Osteoblast (primary cell): ENCODE results near the gene CYSRT1. TPM values are rescaled to one million over a fixed set of nuclear protein-coding genes. Genes with fewer than 3 reads are reported as not detected.
A peak's percentile ranks its signal among the peaks of the same experiment; 100 is the strongest.

Experiments used
- DNase-seq: peaks from one replicate; pipeline ENCODE4 v3.0.0; 2011; ENCODE audit warnings: low spot score, mixed read lengths; ENCODE audit not compliant: insufficient read length; ENCODE audit errors: missing footprints
- H2AFZ ChIP-seq: 2 replicates; pipeline ENCODE4 v1.6.0; 2011; ENCODE audit warnings: mild to moderate bottlenecking, low read length
- H3K27ac ChIP-seq: 2 replicates; pipeline ENCODE4 v1.5.1; 2011; ENCODE audit warnings: mild to moderate bottlenecking, low read depth, low read length, moderate library complexity
- H3K27me3 ChIP-seq: 2 replicates; pipeline ENCODE4 v1.6.0; 2012; ENCODE audit warnings: mild to moderate bottlenecking, control low read depth, inconsistent platforms, low read length, moderate library complexity; ENCODE audit not compliant: insufficient read depth
- H3K36me3 ChIP-seq: 2 replicates; pipeline ENCODE4 v1.5.1; 2011; ENCODE audit warnings: mild to moderate bottlenecking, low read length, control low read depth, moderate library complexity; ENCODE audit not compliant: insufficient read depth
- H3K4me1 ChIP-seq: 2 replicates; pipeline ENCODE4 v1.5.1; 2011; ENCODE audit warnings: mild to moderate bottlenecking, low read length, control low read depth, moderate library complexity; ENCODE audit not compliant: insufficient read depth
- H3K4me2 ChIP-seq: 2 replicates; pipeline ENCODE4 v1.6.0; 2011; ENCODE audit warnings: mild to moderate bottlenecking, low read length; ENCODE audit not compliant: insufficient read depth
- H3K4me3 ChIP-seq: fragments of 200-600 bp; sonication (generic); 3 replicates; pipeline ENCODE4 v1.5.1; 2012; ENCODE audit warnings: mild to moderate bottlenecking, low read length, inconsistent platforms; ENCODE audit not compliant: insufficient read depth
- H3K79me2 ChIP-seq: 2 replicates; pipeline ENCODE4 v1.6.0; 2012; ENCODE audit warnings: mild to moderate bottlenecking, low read length, control low read depth, inconsistent platforms; ENCODE audit not compliant: insufficient read depth
- H3K9me3 ChIP-seq: 2 replicates; pipeline ENCODE4 v1.5.1; 2011; ENCODE audit warnings: low read depth, low read length, control low read depth
- H4K20me1 ChIP-seq: 2 replicates; pipeline ENCODE4 v1.6.0; 2012; ENCODE audit warnings: mild to moderate bottlenecking, low read length, control low read depth; ENCODE audit not compliant: insufficient read depth
- total RNA-seq: library from RNA; depleted of rRNA; stranded (reverse); fragments of >200 nt; gene quantifications from 2 replicates; pipeline ENCODE4 v1.2.3, GENCODE V29; 2012
- TF ChIP-seq, protein P1 (sequence below): IDR thresholded peaks from 2 replicates; pipeline ENCODE4 v1.5.1; 2011; ENCODE audit warnings: mild to moderate bottlenecking, low read depth, low read length, moderate library complexity; ENCODE audit errors: extremely low read depth

Gene CYSRT1
- total RNA-seq, 1 donor, result 1.1 TPM

DNA sequence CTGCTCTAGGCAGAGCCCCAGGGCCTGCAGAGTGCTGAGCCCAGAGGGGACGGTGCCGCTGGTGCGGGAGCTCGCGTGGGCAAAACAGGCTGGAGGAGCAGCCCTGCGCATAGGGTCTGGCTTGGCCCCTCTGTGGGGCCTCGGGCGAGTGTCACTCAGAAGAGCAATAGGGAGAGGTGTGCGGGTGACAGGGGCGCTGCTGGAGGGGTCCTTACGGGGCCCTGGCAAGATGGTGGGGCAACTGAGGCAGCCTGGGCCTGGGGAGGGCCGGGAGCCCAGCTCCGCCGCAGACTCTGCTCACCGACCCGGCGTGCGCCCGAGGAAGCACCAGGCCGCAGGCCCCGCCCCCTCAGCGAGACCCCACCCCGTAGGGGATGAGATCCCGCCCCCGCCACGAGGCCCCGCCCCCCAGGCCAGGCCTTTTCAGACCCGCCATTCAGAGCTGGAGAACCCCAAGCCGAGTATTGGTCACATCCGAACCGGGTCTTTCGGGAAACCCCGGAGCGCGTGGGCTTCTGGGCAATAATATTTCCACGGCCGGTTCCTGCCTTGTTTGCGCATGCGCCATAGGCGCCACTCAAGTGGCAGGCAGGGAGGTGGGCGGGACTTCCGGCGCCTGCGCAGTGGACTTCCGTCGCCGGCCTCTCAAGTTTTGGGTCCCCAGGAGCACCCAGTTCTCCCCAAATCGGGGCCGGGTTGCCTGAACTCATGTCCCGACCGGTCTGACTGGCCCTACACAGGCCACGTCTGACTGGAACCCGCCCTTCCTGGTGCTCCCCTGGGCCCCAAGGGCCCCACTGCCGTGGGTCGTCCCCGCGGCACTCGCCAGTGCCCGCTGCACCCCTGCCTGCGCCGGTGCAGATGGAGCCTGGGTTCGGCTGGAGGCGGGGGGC is 1.6 kb upstream of the CYSRT1 start:
- DNase-seq, result peak; percentile 100
- peak overlapping the region; percentile 91 for H2AFZ ChIP-seq
- H3K27me3 ChIP-seq, result no peaks in the 10 kb centered on the region
- H3K4me1 ChIP-seq, result peaks cover 18% of the 10 kb centered on the region
- no peaks in the 10 kb centered on the region for H3K36me3 ChIP-seq
- no peaks in the 10 kb centered on the region for H3K79me2 ChIP-seq
- no peaks in the 10 kb centered on the region for H4K20me1 ChIP-seq
- TF ChIP-seq, protein P1, sequence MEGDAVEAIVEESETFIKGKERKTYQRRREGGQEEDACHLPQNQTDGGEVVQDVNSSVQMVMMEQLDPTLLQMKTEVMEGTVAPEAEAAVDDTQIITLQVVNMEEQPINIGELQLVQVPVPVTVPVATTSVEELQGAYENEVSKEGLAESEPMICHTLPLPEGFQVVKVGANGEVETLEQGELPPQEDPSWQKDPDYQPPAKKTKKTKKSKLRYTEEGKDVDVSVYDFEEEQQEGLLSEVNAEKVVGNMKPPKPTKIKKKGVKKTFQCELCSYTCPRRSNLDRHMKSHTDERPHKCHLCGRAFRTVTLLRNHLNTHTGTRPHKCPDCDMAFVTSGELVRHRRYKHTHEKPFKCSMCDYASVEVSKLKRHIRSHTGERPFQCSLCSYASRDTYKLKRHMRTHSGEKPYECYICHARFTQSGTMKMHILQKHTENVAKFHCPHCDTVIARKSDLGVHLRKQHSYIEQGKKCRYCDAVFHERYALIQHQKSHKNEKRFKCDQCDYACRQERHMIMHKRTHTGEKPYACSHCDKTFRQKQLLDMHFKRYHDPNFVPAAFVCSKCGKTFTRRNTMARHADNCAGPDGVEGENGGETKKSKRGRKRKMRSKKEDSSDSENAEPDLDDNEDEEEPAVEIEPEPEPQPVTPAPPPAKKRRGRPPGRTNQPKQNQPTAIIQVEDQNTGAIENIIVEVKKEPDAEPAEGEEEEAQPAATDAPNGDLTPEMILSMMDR, result no peak
- H3K9me3 ChIP-seq, result no peaks in the 10 kb centered on the region
- peak overlapping the region; percentile 87 for H3K4me2 ChIP-seq
- peak overlapping the region; percentile 86 for H3K27ac ChIP-seq
- H3K4me3 ChIP-seq, result peak overlapping the region; percentile 90

DNA sequence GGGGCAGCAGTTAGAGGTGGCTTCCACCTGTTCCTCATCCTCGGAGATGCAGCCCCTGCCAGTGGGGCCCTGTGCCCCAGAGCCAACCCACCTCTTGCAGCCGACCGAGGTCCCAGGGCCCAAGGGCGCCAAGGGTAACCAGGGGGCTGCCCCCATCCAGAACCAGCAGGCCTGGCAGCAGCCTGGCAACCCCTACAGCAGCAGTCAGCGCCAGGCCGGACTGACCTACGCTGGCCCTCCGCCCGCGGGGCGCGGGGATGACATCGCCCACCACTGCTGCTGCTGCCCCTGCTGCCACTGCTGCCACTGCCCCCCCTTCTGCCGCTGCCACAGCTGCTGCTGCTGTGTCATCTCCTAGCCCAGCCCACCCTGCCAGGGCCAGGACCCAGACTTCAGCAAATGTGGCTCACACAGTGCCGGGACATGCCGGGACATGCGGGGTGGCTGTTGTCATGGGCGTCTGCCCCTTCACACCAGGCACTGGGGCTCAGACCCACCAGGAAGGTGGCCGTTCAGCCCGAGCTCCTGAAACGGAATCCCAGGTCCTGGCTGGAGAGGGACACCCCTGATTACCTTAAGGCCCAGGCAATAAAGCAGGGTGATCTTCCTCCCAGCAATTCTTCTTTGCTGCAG is 841 bp downstream of the CYSRT1 start:
- no peak overlapping the region for H2AFZ ChIP-seq
- TF ChIP-seq, protein P1, result no peak
- H3K79me2 ChIP-seq, result no peaks in the 10 kb centered on the region
- H3K4me2 ChIP-seq, result no peak overlapping the region
- no peaks in the 10 kb centered on the region for H3K27me3 ChIP-seq
- H3K9me3 ChIP-seq, result no peaks in the 10 kb centered on the region
- H3K36me3 ChIP-seq, result no peaks in the 10 kb centered on the region
- no peak overlapping the region for H3K4me3 ChIP-seq
- no peak overlapping the region for H3K27ac ChIP-seq
- no peak for DNase-seq
- peaks cover 9% of the 10 kb centered on the region for H3K4me1 ChIP-seq
- no peaks in the 10 kb centered on the region for H4K20me1 ChIP-seq

DNA sequence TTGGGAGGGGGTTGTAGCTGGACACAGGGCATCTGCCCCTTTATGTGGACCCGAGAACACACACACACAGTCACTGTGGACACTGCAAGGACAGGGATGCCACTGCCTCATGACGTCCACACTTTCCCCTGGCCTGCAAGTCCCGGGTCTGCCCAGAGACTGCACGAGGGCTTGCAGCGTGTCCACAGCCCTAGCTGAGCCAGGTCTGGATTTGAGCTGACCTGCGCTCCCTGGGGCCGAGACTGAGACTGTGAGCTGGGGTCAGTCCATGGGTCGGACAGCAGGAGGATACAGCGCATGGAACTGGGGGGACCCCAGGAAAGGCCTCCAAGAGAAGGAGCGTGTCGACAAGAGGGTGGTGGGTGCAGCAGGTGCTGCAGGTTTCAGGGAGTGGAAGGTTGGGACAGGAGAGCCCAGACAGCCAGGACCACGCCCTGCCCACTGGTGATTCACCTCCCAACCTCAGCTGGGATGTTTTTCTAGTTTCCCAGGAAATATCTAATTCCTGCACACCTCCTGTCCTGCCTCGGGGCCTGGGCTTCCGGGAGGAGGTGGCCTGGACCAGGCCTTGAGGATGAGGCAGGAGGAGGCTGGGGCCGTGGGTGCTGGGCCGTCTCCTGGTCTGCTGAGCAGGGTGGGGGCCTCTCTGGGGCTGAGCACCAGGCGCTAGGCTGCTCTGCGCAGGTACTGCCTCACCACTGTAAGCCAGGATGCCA is 1.5 kb downstream of the CYSRT1 start:
- no peak for DNase-seq

More for the DNA sequence above, 1.5 kb downstream of the CYSRT1 start:
- no peaks in the 10 kb centered on the region for H4K20me1 ChIP-seq
- no peaks in the 10 kb centered on the region for H3K36me3 ChIP-seq
- H3K27me3 ChIP-seq, result no peaks in the 10 kb centered on the region
- no peaks in the 10 kb centered on the region for H3K79me2 ChIP-seq
- H3K4me3 ChIP-seq, result no peak overlapping the region
- H2AFZ ChIP-seq, result no peak overlapping the region
- H3K4me1 ChIP-seq, result peaks cover 9% of the 10 kb centered on the region
- H3K9me3 ChIP-seq, result no peaks in the 10 kb centered on the region
- TF ChIP-seq, protein P1, result no peak
- H3K27ac ChIP-seq, result no peak overlapping the region
- no peak overlapping the region for H3K4me2 ChIP-seq
